ENCODE measurements around the gene R3HDM2.

R3HDM2 gene

GRCh38 chr12:57476162-57476992, 45.5 kb upstream of the R3HDM2 start:
- in situ Hi-C loops (cut with MboI; ENCODE audit: low pct_unique_long_range_greater_than_20kb, low sequenced_read_pairs, unreplicated experiment) = no loop called here
- peak; percentile 86 for DNase-seq (ENCODE audit: low spot score)
- peak; percentile 90 for TF ChIP-seq CTCF (IDR thresholded peaks at IDR 0.05; ENCODE audit: extremely low read depth, insufficient read depth, missing control alignments)

GRCh38 chr12:57475271-57476161, 44.7 kb upstream of the R3HDM2 start:
- DNase-seq (ENCODE audit: low spot score) = no peak
- TF ChIP-seq CTCF (IDR thresholded peaks at IDR 0.05; ENCODE audit: extremely low read depth, insufficient read depth, missing control alignments) = no peak

GRCh38 chr12:57474862-57475261, 44.0 kb upstream of the R3HDM2 start:
- in situ Hi-C loops (cut with MboI; ENCODE audit: low pct_unique_long_range_greater_than_20kb, low sequenced_read_pairs, unreplicated experiment) = no loop called here
- no peak for DNase-seq (ENCODE audit: low spot score)
- no peak for TF ChIP-seq CTCF (IDR thresholded peaks at IDR 0.05; ENCODE audit: extremely low read depth, insufficient read depth, missing control alignments)

More at GRCh38 chr12:57475271-57476161, 44.7 kb upstream of the R3HDM2 start:
- in situ Hi-C loops (cut with MboI; ENCODE audit: low pct_unique_long_range_greater_than_20kb, low sequenced_read_pairs, unreplicated experiment) = no loop called here

- no peak for TF ChIP-seq CTCF (IDR thresholded peaks at IDR 0.05; ENCODE audit: extremely low read depth, insufficient read depth, missing control alignments)
- DNase-seq (ENCODE audit: low spot score) = no peak
- in situ Hi-C loops (cut with MboI; ENCODE audit: low pct_unique_long_range_greater_than_20kb, low sequenced_read_pairs, unreplicated experiment) = no loop called here
Measured at GRCh38 chr12:57474430-57474829, 43.6 kb upstream of the R3HDM2 start.

- TF ChIP-seq CTCF (IDR thresholded peaks at IDR 0.05; ENCODE audit: extremely low read depth, insufficient read depth, missing control alignments) = no peak
- in situ Hi-C loops (cut with MboI; ENCODE audit: low pct_unique_long_range_greater_than_20kb, low sequenced_read_pairs, unreplicated experiment) = no loop called here
- DNase-seq (ENCODE audit: low spot score) = no peak
Measured at GRCh38 chr12:57473886-57474285, 43.0 kb upstream of the R3HDM2 start.

GRCh38 chr12:57473392-57473791, 42.5 kb upstream of the R3HDM2 start:
- DNase-seq (ENCODE audit: low spot score) = no peak
- TF ChIP-seq CTCF (IDR thresholded peaks at IDR 0.05; ENCODE audit: extremely low read depth, insufficient read depth, missing control alignments) = no peak
- in situ Hi-C loops (cut with MboI; ENCODE audit: low pct_unique_long_range_greater_than_20kb, low sequenced_read_pairs, unreplicated experiment) = no loop called here
